SKM-1 treated with dmso at 0.1 percent for 144 hours (cell line): ENCODE measurements around the gene B3GNT5.

Experiments
- DNase-seq: peaks from one replicate; lab custom pipeline; 2025; ENCODE audit not compliant: unreplicated experiment; lab: John Stamatoyannopoulos, UW

Gene B3GNT5

DNA sequence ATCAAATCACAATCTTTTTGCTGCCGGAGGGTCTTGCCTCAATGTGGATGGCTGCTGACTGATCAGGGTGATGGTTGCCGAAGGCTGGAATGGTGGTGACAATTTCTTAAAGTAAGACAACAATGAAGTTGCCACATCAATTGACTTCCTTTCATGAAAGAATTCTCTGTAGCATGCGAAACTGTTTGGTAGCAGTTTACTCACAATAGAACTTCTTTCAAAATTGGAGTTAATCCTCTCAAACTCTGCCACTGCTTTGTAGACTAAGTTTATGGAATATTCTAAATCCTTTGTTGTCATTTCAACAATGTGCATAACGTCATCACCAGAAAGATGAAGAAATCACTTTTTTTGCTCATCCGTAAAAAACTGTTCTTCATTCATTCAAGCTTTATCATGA lies 65.8 kb downstream of the B3GNT5 start:
- DNase-seq: no peak

DNA sequence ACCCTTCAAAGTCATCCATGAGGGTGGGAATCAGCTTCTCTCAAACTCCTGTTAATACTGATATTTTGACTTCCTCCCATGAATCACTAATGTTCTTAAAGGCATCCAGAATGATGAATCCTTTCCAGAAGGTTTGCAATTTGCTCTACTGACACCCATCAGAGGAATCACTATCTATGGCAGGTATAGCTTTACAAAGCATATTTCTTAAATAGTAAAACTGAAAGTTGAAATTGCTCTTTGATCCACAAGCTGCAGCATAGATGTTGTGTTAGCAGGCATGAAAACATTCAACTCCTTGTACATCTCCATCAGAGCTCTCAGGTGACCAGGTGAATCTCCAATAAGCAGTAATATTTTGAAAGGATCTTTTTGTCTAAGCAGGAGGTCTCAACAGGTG lies 66.3 kb downstream of the B3GNT5 start:
- DNase-seq: no peak
